Progenitor cell of endocrine pancreas (in vitro differentiated cells): ENCODE results near the gene LRCH1. TPM values are rescaled to one million over a fixed set of nuclear protein-coding genes. Genes with fewer than 3 reads are reported as not detected.

Experiments used
- DNase-seq: peaks from one replicate; pipeline ENCODE4 v3.0.0; 2021; ENCODE audit warnings: low spot score; ENCODE audit not compliant: unreplicated experiment
- H3K27ac Mint-ChIP-seq: 2 replicates; pipeline ENCODE4 v1.8.0; 2021; ENCODE audit warnings: mild to moderate bottlenecking, moderate library complexity, mixed read lengths
- H3K27me3 Mint-ChIP-seq: 2 replicates; pipeline ENCODE4 v1.8.0; 2021; ENCODE audit warnings: mixed read lengths
- H3K36me3 Mint-ChIP-seq: 2 replicates; pipeline ENCODE4 v1.8.0; 2022; ENCODE audit warnings: mixed read lengths; ENCODE audit not compliant: insufficient read depth
- H3K4me1 Mint-ChIP-seq: 2 replicates; pipeline ENCODE4 v1.8.0; 2021; ENCODE audit warnings: low read depth, mixed read lengths
- H3K4me3 Mint-ChIP-seq: 2 replicates; pipeline ENCODE4 v1.8.0; 2021; ENCODE audit warnings: low read depth, mild to moderate bottlenecking, moderate library complexity, mixed read lengths
- H3K9me3 Mint-ChIP-seq: 2 replicates; pipeline ENCODE4 v1.8.0; 2021; ENCODE audit warnings: low read depth, mixed read lengths
- CTCF ChIP-seq: fragments of 200-600 bp; sonication (generic); IDR thresholded peaks from one replicate; pipeline ENCODE4 v1.5.0; 2021; ENCODE audit warnings: antibody characterized with exemption, mild to moderate bottlenecking; ENCODE audit not compliant: unreplicated experiment
- total RNA-seq: library from RNA; stranded (reverse); gene quantifications from 2 replicates; pipeline ENCODE4 v1.2.1, GENCODE V29; 2021

Gene LRCH1
- total RNA-seq, 1 donor from 2014 or later, result 17.9 TPM

- Mint-ChIP-seq H3K36me3 (no peaks in the 10 kb centered on the region), H3K27ac (no peak overlapping the region), H3K27me3 (no peaks in the 10 kb centered on the region), H3K4me1 (peaks cover 46% of the 10 kb centered on the region), H3K4me3 (no peak overlapping the region), H3K9me3 (no peaks in the 10 kb centered on the region)
- no peak for DNase-seq
- TF ChIP-seq CTCF, result no peak
Observed at GRCh38 chr13:46620029-46620428, 67.1 kb downstream of the LRCH1 start.

- Mint-ChIP-seq H3K27me3 (no peaks in the 10 kb centered on the region), H3K36me3 (no peaks in the 10 kb centered on the region), H3K9me3 (no peaks in the 10 kb centered on the region), H3K4me3 (no peak overlapping the region), H3K4me1 (peaks cover 45% of the 10 kb centered on the region), H3K27ac (no peak overlapping the region)
- DNase-seq, result no peak
- no peak for TF ChIP-seq CTCF
Observed at GRCh38 chr13:46620471-46620870, 67.5 kb downstream of the LRCH1 start.

- TF ChIP-seq CTCF, result no peak
- peaks cover 39% of the 10 kb centered on the region for H3K4me1 Mint-ChIP-seq
Observed at GRCh38 chr13:46621133-46621532, 68.2 kb downstream of the LRCH1 start.

GRCh38 chr13:46621792-46622629 is 69.0 kb downstream of the LRCH1 start:
- no peak overlapping the region for H3K4me3 Mint-ChIP-seq
- no peaks in the 10 kb centered on the region for H3K36me3 Mint-ChIP-seq
- peak overlapping the region; percentile 13 for H3K27ac Mint-ChIP-seq
- no peak for DNase-seq
- no peaks in the 10 kb centered on the region for H3K27me3 Mint-ChIP-seq
- peaks cover 32% of the 10 kb centered on the region for H3K4me1 Mint-ChIP-seq
- no peaks in the 10 kb centered on the region for H3K9me3 Mint-ChIP-seq
- TF ChIP-seq CTCF, result no peak

More at GRCh38 chr13:46621133-46621532, 68.2 kb downstream of the LRCH1 start:
- Mint-ChIP-seq H3K9me3 (no peaks in the 10 kb centered on the region), H3K27me3 (no peaks in the 10 kb centered on the region), H3K27ac (no peak overlapping the region), H3K4me3 (no peak overlapping the region), H3K36me3 (no peaks in the 10 kb centered on the region)
- no peak for DNase-seq

GRCh38 chr13:46622630-46623256 is 69.8 kb downstream of the LRCH1 start:
- DNase-seq, result no peak
- Mint-ChIP-seq H3K27me3 (no peaks in the 10 kb centered on the region), H3K9me3 (no peaks in the 10 kb centered on the region), H3K4me1 (peaks cover 29% of the 10 kb centered on the region), H3K27ac (peak overlapping the region; percentile 13), H3K4me3 (no peak overlapping the region), H3K36me3 (no peaks in the 10 kb centered on the region)
- TF ChIP-seq CTCF, result no peak
